ENCODE data around the gene INO80E.

The INO80E gene

DNA sequence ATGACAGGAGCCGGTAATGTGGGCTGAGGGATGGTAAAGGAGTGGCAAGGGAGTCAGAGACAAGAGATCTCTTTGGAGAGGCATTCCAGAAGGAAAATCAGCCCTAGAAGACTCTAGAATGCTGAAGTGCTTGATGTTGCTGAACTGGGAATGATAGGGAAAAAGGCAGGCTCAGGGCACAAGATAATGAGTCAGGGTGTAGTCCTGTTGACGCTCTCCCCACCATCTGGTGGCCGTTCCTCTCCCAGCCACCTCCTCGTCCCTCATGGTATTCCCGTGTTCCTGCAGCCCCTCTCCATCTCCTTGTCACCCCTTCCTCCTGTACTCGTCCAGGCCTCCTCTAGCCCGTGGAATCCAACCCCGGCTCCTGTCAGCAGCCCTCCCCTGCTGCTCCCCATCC, 58.4 kb downstream of the INO80E start:
- Histone ChIP-seq H3K4me3 (no peak overlapping the region), H3K27ac (no peak overlapping the region)
- no peak for DNase-seq (ENCODE audit: low spot score)
- TF ChIP-seq, protein P1, sequence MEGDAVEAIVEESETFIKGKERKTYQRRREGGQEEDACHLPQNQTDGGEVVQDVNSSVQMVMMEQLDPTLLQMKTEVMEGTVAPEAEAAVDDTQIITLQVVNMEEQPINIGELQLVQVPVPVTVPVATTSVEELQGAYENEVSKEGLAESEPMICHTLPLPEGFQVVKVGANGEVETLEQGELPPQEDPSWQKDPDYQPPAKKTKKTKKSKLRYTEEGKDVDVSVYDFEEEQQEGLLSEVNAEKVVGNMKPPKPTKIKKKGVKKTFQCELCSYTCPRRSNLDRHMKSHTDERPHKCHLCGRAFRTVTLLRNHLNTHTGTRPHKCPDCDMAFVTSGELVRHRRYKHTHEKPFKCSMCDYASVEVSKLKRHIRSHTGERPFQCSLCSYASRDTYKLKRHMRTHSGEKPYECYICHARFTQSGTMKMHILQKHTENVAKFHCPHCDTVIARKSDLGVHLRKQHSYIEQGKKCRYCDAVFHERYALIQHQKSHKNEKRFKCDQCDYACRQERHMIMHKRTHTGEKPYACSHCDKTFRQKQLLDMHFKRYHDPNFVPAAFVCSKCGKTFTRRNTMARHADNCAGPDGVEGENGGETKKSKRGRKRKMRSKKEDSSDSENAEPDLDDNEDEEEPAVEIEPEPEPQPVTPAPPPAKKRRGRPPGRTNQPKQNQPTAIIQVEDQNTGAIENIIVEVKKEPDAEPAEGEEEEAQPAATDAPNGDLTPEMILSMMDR (IDR thresholded peaks at IDR 0.05) = no peak

GRCh38 chr16:30054959-30055553, 59.0 kb downstream of the INO80E start:
- TF ChIP-seq, protein P1 (IDR thresholded peaks at IDR 0.05) = no peak
- DNase-seq (ENCODE audit: low spot score) = no peak
- no peak overlapping the region for H3K27ac ChIP-seq
- no peak overlapping the region for H3K4me3 ChIP-seq
